Skeletal muscle tissue (tissue), 4 donors: Measurements from ENCODE around the gene NKX2-3. TPM values are rescaled to one million over a fixed set of nuclear protein-coding genes. Genes with fewer than 3 reads are reported as not detected.

Experiments
- H3K27ac ChIP-seq: one replicate; pipeline ENCODE4 v1.7.0; 2013; ENCODE audit warnings: mild to moderate bottlenecking, low read depth, low read length, inconsistent platforms
- H3K27me3 ChIP-seq, 3 donors: one replicate each; pipeline ENCODE4 v1.7.0; 2013; ENCODE audit warnings: low read length in 3 of 3; ENCODE audit not compliant: control insufficient read depth in 3 of 3, insufficient read depth in 3 of 3
- H3K36me3 ChIP-seq, 3 donors: one replicate each; pipeline ENCODE4 v1.7.0; 2013; ENCODE audit warnings: low read length in 3 of 3; ENCODE audit not compliant: control insufficient read depth in 3 of 3, insufficient read depth in 3 of 3
- H3K4me1 ChIP-seq, 3 donors: one replicate each; pipeline ENCODE4 v1.7.0; 2013; ENCODE audit warnings: low read length in 3 of 3, mild to moderate bottlenecking in 3 of 3; ENCODE audit not compliant: control insufficient read depth in 3 of 3, insufficient read depth in 3 of 3
- H3K4me3 ChIP-seq, 3 donors: one replicate each; pipeline ENCODE4 v1.7.0; 2013; ENCODE audit warnings: low read length in 3 of 3
- H3K9ac ChIP-seq, 3 donors: one replicate each; pipeline ENCODE4 v1.7.0; 2013; ENCODE audit warnings: low read length in 3 of 3, mild to moderate bottlenecking in 3 of 3, moderate library complexity in 2 of 3, low read depth in 1 of 3
- H3K9me3 ChIP-seq, 3 donors: one replicate each; pipeline ENCODE4 v1.7.0; 2013; ENCODE audit warnings: low read length in 3 of 3; ENCODE audit not compliant: control insufficient read depth in 3 of 3
- total RNA-seq: library from RNA; depleted of rRNA; stranded (reverse); fragments of >200 nt; gene quantifications from one replicate; pipeline ENCODE4 v1.2.3, GENCODE V29; 2014
- donor health status: Osteomylitis.

The NKX2-3 gene
- total RNA-seq, 1 donor from 2014 or later: 1.0 TPM

DNA sequence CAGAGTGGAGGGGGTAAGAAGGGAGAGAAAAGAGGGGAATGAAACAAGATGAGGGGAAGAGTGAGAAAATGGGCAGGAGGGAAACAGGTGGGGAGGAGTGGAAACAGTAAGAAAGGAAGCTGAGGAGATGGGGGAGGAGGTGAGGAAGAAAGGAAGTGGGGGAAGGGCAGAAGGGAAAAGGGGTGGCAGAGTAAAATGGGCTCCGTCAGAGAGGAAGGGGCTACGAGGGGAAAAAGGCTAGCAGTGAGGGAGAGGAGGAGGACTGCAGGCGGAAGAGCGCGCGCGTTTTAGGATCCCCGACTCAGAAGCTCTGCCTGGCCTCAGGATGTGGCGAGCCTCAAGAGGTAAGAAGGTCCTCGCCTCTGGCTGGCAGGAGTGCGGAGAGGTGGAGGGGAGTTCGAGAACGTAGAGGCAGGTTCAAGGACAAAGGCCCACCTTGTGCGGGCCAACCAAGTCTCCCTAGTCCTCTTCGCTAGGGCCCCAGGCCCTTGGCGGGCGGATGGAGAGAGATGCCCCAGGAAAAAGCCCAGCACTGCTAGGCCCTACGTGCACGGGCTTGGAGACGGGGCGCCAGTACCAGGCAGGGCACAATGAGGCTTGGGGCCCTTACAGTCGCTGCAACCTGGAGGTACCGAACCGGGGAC is 5.8 kb upstream of the NKX2-3 start:
- Histone ChIP-seq H3K4me1 (peaks cover 10 to 13% (median 12%) of the 10 kb centered on the region in 3 donors), H3K36me3 (no peaks in the 10 kb centered on the region), H3K27ac (no peak overlapping the region), H3K4me3 (no peak overlapping the region), H3K27me3 (peaks cover 90 to 97% (median 92%) of the 10 kb centered on the region in 3 donors), H3K9me3 (peaks cover 0 to 2% (median 0%) of the 10 kb centered on the region in 3 donors), H3K9ac (no peak overlapping the region)

DNA sequence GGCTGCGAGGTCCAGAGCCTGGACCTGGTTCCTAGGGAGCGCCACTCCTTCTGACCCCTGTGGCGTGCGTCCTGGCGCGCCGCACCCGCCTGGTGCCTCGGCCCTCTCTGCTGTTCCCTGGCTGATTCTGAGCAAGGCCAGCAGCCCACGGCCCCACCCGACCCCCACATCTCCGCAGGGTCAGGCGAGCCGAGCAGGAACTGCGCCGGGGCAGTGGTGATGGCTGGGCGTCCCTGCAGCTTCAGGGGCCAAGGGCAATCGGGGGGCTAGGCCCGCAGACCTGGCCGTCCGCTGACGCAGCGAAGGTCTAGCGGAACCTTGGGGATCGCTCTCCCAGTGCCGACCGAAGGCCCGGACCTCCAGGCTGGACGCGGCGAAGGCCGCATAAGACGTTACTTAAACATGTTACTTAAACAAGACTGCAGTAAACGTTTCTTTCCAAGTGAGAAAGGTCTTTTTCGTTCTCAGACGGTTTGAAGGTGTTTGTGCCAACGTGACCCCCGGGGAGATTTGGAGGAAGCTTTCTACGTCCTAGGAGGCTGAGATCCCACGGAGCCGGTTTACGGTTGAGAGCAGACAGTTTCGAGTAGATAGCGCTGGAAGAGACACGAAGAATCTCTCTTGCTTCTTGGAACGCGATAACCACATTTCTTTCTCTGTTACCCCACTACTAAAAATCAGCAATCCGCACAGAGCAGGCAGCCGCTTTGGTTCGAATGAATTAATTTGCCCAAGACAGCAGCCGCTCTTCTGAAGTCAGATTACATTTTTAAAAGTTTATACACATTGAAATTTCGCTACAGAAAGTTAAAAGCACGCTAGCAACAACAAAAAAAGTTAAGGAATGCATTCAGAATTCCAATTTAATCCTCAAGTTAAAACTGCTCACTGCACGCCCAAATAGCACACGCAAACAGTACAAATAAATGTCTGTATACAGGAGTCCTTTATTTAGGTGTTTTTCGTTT is 4.9 kb upstream of the NKX2-3 start:
- H3K36me3 ChIP-seq: no peaks in the 10 kb centered on the region
- H3K4me3 ChIP-seq: no peak overlapping the region
- H3K27ac ChIP-seq: no peak overlapping the region
- peaks cover 13 to 20% (median 16%) of the 10 kb centered on the region in 3 donors for H3K4me1 ChIP-seq
- H3K9me3 ChIP-seq: peaks cover 0 to 2% (median 0%) of the 10 kb centered on the region in 3 donors
- H3K9ac ChIP-seq: no peak overlapping the region
- H3K27me3 ChIP-seq: peaks cover 90 to 97% (median 92%) of the 10 kb centered on the region in 3 donors

DNA sequence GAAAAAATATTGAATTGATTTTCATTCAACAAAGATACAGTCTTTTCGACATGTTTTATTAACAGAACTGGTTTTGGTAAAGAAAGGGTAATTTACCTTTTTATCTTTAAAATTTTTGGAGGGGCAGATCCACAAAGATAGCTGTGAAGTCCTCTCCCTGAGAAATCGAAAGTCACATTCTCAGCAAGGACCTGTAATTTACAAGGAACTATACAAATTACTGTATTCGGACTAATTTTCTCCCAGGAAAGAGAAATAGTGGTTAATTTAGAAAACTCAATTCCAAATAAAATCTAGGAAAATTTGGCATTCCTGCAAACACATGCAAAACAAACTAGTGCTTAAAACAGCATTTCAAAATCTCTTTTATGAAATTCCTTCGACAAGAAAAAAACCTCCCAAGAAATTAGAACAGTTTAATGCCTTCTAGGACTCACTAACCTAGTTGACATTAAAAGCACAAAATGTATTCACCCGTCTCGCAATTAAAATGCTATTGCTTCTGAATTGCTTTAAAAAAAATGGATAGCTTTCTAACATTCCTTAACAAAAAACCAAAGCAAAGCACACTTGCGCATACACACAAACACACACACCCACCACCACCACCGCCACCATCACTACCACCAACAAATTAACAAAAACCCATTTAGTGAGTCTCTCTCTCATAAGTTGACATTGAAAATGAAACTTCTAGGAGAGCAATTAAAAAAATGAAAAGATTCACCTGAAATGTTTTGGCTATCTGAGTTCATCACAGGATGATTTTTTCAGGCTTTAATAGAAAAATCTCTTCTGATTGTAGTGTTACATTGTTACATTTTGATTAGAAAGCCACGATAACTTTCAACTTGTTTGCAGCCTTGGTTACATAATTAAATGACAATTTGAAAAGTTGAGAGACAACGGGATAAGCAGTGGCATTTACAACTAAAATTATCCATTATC is 4.0 kb upstream of the NKX2-3 start:
- no peak overlapping the region for H3K9ac ChIP-seq
- H3K36me3 ChIP-seq: no peaks in the 10 kb centered on the region
- peaks cover 0 to 2% (median 0%) of the 10 kb centered on the region in 3 donors for H3K9me3 ChIP-seq
- no peak overlapping the region for H3K27ac ChIP-seq
- H3K4me1 ChIP-seq: peaks cover 13 to 26% (median 17%) of the 10 kb centered on the region in 3 donors
- no peak overlapping the region for H3K4me3 ChIP-seq
- peaks cover 92 to 96% (median 92%) of the 10 kb centered on the region in 3 donors for H3K27me3 ChIP-seq

DNA sequence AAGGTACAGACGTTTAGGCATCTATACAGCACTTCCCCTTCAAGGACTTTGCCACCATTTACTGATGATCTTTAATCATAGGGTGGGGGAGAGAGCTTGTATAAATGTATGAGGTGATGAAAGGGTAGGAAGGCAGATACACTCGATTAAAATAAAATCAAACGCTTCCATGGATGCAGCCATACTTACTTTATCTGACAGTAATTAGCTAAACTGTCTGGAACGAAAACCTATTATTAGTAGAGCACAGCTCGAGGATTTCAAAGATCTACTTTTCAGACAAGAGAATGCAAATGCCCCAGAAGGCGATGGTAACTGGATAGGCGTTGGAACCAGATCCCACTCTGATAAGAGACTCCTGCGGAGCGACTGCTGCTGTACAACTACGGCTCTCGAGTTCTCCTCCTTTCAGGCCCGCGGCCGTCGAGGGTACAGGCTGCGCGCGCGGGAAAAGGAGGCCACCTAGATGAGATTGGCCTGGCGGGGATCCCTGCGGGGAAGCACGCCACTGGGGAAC is 3.1 kb upstream of the NKX2-3 start:
- Histone ChIP-seq H3K27me3 (peaks cover 92 to 96% (median 93%) of the 10 kb centered on the region in 3 donors), H3K9me3 (peaks cover 0 to 2% (median 0%) of the 10 kb centered on the region in 3 donors), H3K4me3 (no peak overlapping the region), H3K36me3 (no peaks in the 10 kb centered on the region), H3K27ac (no peak overlapping the region), H3K9ac (no peak overlapping the region), H3K4me1 (peaks cover 15 to 28% (median 21%) of the 10 kb centered on the region in 3 donors)

DNA sequence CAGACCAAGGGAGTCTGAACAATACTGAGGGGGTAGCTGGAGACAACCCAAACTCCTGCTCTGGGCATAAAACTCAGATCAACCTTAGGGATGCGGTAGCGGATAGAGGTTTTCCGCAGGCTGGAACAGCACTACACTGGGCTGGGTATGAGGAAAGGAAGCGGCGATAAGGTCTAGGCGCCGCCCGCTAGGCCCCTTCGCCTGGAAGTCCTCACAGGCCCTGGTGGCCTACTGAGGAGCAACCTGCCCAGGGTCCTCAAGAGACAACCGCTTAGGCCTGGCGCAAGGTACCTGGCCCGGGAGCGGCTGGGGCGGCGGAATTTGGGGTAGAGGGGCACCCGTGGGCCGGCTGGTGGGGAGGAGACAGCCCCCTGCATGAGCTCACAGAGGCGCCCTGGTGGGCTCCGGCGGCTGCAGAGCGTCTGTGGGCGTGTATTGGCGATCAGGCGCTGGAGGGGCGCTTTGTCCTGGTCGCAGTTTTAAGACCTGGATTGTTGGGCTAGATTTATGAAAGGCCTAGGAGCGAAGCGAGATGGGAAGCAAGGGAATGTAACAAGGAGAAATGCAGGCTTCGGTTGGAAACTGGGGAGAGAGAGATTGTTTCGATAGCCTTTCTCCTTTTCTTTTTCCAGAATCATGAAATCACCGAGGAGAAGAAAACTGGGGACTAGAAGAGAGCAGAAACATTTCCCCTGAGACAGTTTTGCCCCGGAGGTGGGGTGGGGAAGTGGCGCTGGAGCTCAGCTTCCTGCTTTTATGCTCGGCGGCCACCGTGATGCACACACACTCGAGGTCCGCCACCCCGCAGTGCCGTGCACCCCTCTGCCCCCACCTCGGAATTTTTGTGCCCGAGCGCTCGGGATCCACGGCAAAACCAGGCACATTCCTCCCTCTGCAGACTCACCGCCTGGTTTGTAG is 2.4 kb upstream of the NKX2-3 start:
- H3K9ac ChIP-seq: no peak overlapping the region
- H3K4me1 ChIP-seq: peaks cover 20 to 34% (median 27%) of the 10 kb centered on the region in 3 donors
- no peak overlapping the region for H3K27ac ChIP-seq

DNA sequence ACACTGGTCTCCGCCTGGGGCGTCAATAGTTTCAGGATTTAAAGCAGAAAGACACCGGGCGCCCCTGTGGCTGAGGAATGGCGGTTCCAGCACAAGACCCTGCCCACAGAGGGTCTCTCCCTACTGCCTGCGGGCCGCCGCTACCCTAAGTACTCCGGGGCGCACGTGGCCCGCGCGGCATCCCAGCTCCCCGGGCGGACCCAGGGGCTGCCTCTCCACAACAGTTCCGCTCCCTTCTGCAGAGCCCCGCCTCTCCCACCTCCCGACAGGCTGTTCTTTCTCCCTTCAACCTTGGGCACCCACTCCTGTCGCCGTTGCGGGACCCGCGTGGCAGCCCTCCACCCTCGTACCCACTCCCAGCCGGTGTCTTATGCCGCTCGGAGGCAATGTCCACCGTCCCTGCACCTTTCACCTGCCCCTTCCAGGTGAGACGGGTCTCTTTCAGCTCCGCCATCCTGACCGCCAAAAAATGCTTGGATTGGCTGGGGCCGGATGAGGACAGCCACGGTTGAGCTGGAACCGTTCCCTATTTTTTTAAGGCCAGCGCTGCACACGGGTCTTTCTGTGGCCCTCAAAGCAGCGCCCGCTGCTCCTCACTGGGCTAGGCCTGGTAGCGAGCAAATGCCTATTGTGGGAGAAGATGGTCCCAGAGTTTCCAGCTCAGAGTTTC is 1.6 kb upstream of the NKX2-3 start:
- Histone ChIP-seq H3K9ac (no peak overlapping the region), H3K4me3 (no peak overlapping the region), H3K9me3 (peaks cover 0 to 2% (median 0%) of the 10 kb centered on the region in 3 donors), H3K27ac (no peak overlapping the region), H3K36me3 (no peaks in the 10 kb centered on the region), H3K27me3 (peaks cover 91 to 98% (median 95%) of the 10 kb centered on the region in 3 donors), H3K4me1 (peaks cover 27 to 40% (median 30%) of the 10 kb centered on the region in 3 donors)

More for the DNA sequence above, 2.4 kb upstream of the NKX2-3 start:
- Histone ChIP-seq H3K27me3 (peaks cover 90 to 97% (median 95%) of the 10 kb centered on the region in 3 donors), H3K9me3 (peaks cover 0 to 2% (median 0%) of the 10 kb centered on the region in 3 donors), H3K36me3 (no peaks in the 10 kb centered on the region), H3K4me3 (no peak overlapping the region)

DNA sequence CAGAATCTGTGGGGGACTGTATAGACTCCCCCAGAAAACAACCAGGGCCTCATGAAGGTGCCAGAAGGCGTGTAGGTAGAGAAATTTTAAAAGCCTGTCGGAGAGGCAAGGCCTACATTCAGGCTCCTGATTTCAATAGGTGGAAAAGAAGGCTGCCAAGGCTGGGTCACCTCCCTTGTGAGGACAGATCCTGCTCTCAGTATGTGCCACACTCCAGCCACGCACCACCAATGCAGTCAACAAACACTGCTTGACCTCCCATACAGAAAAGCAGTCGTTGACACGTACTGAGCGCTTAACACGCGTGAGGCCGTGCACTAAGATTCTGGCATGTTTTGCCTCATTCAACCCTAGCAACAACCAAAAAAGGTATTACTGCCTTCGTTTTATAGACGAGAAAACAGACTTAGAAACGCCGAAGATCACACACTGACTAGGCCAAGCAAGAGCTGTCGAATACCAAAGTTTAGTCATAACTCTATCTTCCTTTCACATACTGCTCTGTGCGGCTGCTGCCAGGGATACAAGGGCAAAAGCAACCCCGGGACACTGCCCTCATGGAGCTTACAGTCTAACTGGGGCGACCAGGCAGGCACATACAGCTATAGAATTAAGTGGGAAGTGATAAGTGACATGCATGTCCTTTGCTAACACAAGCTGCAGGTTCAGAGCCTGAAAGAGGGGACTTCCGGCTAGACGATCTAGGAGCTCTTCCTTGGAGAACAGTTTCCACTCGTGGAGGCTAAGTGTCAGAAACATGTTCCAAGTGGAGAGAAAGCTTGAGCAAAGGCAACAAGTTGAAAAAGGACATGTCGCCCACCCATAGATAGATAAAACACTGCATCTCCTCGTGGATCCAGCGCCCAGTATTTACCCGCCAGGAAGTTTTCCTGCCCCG is 797 bp upstream of the NKX2-3 start:
- peaks cover 91 to 98% (median 95%) of the 10 kb centered on the region in 3 donors for H3K27me3 ChIP-seq
- H3K4me3 ChIP-seq: no peak overlapping the region
- no peak overlapping the region for H3K9ac ChIP-seq
- H3K27ac ChIP-seq: no peak overlapping the region
- H3K36me3 ChIP-seq: no peaks in the 10 kb centered on the region
- H3K4me1 ChIP-seq: peaks cover 33 to 48% (median 34%) of the 10 kb centered on the region in 3 donors
- peaks cover 0 to 2% (median 0%) of the 10 kb centered on the region in 3 donors for H3K9me3 ChIP-seq
